Measurements from ENCODE around the gene CD109.

CD109 gene

DNA sequence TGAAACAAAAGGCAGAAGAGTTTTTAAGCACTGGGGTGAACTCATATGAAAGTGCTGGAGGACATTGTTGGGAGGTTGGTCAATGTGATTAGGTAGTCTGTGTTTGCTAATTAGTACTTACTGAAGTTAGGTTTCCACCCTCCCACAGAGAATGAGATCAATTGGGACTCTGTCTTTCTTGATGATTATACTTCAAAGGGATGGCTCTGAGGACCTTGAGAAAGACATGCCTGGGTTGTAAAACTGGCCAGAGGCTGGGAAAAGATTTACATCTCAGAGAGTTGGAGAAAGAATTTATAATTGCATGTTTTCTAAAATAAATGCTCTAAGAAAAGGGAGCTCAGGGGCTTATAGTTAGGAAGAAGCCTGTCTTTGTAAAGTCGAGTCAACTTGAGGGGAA is 74.0 kb downstream of the CD109 start:
- TF ChIP-seq, protein P1, sequence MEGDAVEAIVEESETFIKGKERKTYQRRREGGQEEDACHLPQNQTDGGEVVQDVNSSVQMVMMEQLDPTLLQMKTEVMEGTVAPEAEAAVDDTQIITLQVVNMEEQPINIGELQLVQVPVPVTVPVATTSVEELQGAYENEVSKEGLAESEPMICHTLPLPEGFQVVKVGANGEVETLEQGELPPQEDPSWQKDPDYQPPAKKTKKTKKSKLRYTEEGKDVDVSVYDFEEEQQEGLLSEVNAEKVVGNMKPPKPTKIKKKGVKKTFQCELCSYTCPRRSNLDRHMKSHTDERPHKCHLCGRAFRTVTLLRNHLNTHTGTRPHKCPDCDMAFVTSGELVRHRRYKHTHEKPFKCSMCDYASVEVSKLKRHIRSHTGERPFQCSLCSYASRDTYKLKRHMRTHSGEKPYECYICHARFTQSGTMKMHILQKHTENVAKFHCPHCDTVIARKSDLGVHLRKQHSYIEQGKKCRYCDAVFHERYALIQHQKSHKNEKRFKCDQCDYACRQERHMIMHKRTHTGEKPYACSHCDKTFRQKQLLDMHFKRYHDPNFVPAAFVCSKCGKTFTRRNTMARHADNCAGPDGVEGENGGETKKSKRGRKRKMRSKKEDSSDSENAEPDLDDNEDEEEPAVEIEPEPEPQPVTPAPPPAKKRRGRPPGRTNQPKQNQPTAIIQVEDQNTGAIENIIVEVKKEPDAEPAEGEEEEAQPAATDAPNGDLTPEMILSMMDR (IDR thresholded peaks at IDR 0.05; ENCODE audit: borderline replicate concordance, insufficient read depth, low read depth, low read length) = no peak
- no peak overlapping the region for H3K4me3 ChIP-seq (ENCODE audit: low read depth, low read length)

DNA sequence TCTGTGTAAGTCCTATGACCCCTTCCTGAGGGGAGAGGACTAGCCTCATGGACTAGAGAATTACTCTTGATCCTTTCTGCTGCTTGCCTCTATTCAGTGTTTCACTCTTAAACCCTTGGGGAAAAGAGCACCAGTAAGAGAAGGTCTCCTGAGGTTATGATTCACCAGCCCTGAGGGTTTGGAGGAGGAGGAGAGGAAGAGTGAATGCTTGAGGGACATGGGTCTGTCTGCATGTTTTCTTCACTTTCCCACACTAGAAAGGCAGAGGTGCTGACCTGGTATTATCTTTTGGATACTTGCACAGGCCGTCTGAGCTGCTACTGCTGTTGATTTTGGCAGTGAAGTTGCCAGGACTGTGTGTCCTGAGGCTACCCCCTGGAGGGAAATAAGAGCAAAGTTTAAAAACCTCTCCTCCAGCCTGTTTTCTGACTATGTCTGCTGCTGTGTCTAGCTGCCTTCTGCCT is 78.3 kb downstream of the CD109 start:
- TF ChIP-seq, protein P1 (IDR thresholded peaks at IDR 0.05; ENCODE audit: borderline replicate concordance, insufficient read depth, low read depth, low read length) = no peak

DNA sequence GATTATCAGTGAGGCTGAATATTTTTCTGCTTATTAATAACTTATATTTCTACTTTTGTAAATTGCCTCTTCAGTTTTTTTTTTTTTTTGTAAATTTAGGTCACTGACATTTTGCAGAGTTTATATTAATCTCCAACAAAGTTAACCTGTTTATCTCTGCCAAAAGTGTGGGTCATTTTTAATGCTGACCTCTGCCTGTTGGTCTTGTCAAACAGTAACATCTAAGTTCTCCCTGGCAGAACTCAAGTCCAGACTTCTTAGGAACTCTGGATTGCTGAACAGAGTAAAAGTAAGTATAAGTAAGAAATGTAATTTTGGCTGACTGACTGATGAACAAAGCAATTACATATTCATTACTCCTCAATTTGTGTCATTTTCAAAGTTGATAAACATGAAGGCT is 83.9 kb downstream of the CD109 start:
- TF ChIP-seq, protein P1 (IDR thresholded peaks at IDR 0.05; ENCODE audit: borderline replicate concordance, insufficient read depth, low read depth, low read length) = no peak
- no peak overlapping the region for H3K4me3 ChIP-seq (ENCODE audit: low read depth, low read length)

More for the DNA sequence above, 78.3 kb downstream of the CD109 start:
- no peak overlapping the region for H3K4me3 ChIP-seq (ENCODE audit: low read depth, low read length)

DNA sequence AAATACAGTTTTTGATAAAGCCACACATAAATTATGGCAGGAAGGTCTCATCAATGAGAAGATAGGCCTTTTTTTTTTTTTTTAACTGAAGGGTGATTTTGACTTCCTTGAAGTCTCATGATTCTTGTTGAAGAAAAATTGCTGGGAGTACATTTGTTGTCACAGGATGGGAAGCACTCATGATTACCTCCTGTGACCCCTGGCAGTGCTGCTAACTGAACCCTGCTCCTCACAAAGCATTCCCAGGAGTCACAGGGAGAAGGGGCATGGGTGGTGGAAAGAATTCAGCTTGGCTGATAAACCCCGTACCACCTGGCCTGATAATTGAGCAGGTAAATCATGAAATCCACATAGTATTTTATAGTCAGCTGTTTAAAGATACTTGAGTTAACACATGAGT is 86.9 kb downstream of the CD109 start:
- no peak overlapping the region for H3K4me3 ChIP-seq (ENCODE audit: low read depth, low read length)
- TF ChIP-seq, protein P1 (IDR thresholded peaks at IDR 0.05; ENCODE audit: borderline replicate concordance, insufficient read depth, low read depth, low read length) = no peak

DNA sequence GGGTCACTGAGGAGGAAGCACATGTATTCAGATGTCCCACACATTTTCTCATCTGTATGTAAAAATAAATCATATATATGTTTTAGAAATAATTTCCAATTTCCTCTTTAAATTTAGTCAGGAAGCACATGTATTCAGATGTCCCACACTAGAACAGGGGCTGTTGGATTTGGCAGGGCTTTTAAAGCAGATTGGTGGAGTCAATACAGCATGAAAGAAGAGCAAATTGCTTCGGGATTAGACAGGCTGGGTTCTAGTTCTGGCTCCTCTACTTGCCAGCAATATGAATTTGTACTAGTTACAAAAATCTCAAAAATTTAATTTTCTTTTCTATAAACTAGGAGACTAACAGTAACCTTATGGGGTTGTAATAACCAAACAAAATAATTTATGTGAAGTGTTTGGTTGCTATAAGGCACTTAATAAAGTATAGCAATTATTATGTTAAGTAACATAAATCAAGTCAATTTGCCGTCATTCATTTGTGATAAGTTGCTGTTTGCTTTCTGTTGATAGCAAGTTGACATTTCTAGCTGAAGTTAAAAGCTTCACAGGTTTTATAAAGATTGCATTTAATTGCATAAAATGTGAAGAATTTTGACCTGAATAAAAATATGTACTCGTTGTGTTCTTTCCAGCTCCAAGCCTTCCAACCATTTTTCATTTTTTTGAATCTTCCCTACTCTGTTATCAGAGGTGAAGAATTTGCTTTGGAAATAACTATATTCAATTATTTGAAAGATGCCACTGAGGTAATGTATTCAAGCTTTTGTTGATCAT is 88.9 kb downstream of the CD109 start:
- TF ChIP-seq, protein P1 (IDR thresholded peaks at IDR 0.05; ENCODE audit: borderline replicate concordance, insufficient read depth, low read depth, low read length) = no peak
- no peak overlapping the region for H3K4me3 ChIP-seq (ENCODE audit: low read depth, low read length)

DNA sequence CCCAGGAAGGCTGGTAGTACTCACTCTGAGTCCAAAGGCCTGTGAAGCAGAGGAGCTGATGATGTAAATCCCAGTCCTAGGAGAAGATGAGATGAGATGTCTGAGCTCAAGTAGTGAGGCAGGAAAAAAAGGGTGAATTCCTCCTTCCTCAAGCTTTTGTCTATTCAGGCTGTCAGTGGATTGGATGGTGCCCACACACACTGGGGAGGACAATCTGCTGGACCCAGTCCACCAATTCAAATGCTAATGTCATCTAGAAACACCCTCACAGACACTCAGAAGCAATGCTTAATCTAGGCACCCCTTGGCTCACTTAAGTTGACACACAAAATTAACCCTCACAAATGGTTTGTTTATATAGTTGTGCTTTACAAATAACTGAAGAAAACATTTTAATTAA is 94.6 kb downstream of the CD109 start:
- TF ChIP-seq, protein P1 (IDR thresholded peaks at IDR 0.05; ENCODE audit: borderline replicate concordance, insufficient read depth, low read depth, low read length) = no peak
- no peak overlapping the region for H3K4me3 ChIP-seq (ENCODE audit: low read depth, low read length)

DNA sequence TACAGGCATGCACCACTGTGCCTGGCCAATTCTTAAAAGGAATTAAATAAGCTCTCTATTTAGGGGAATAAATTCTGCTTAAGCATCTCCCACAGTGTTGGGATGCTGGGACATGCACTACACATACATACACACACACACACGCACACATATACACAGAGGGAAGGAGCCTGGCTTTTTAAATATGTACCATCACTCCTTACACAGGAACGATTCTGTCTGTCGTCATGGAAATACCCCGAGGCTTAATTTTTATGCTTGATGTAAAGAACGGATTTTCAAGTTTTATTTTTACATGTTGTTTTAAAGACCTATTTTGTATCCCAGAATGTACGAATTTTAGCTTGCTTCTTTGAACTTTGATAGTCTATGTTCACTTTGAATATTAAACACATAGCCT is 95.3 kb downstream of the CD109 start:
- no peak overlapping the region for H3K4me3 ChIP-seq (ENCODE audit: low read depth, low read length)
- TF ChIP-seq, protein P1 (IDR thresholded peaks at IDR 0.05; ENCODE audit: borderline replicate concordance, insufficient read depth, low read depth, low read length) = no peak

Data from GM12875 (cell line).